Measurements from ENCODE around the gene GUCY1A2. TPM values are rescaled to one million over a fixed set of nuclear protein-coding genes. Genes with fewer than 3 reads are reported as not detected.
A peak's percentile ranks its signal among the peaks of the same experiment; 100 is the strongest.

Gene GUCY1A2
- total and polyA plus RNA-seq, 5 donors, result 0.43 to 9.0 (median 2.4) TPM

- H3K4me1 ChIP-seq (ENCODE audit: control insufficient read depth, insufficient read depth, low read length), result no peaks in the 10 kb centered on the region
- intact Hi-C loops (cut with DNase I), result loop anchor here in 3 of 4 donors (10.0 kb wide), 2 partner anchors 286 to 306 kb away; partner anchors contain the start of gene GUCY1A2 (in 2 of the 3)
- H3K9me3 ChIP-seq (ENCODE audit: control insufficient read depth, low read length), result no peaks in the 10 kb centered on the region
These were observed 289.4 kb downstream of the GUCY1A2 start for GRCh38 chr11:106728859-106729258.

GRCh38 chr11:106728379-106728778 is 289.9 kb downstream of the GUCY1A2 start:
- H3K9me3 ChIP-seq (ENCODE audit: control insufficient read depth, low read length), result no peaks in the 10 kb centered on the region
- no peaks in the 10 kb centered on the region for H3K27me3 ChIP-seq (ENCODE audit: control insufficient read depth, insufficient read depth)
- H3K4me1 ChIP-seq (ENCODE audit: control insufficient read depth, insufficient read depth, low read length), result no peaks in the 10 kb centered on the region
- ATAC-seq, result no peak
- WGBS, result 85% methylated on average over 1 of the region's 1 CpG
- no peak overlapping the region for H3K4me3 ChIP-seq (ENCODE audit: low read length)
- intact Hi-C loops (cut with DNase I), result loop anchor here in 3 of 4 donors (10.0 kb wide), 2 partner anchors 286 to 306 kb away; partner anchors contain the start of gene GUCY1A2 (in 2 of the 3)
- no peak for DNase-seq
- no peak overlapping the region for H3K27ac ChIP-seq (ENCODE audit: low read length)

More at GRCh38 chr11:106728859-106729258, 289.4 kb downstream of the GUCY1A2 start:
- Histone ChIP-seq H3K4me3 (ENCODE audit: low read length) (no peak overlapping the region), H3K27me3 (ENCODE audit: control insufficient read depth, insufficient read depth) (no peaks in the 10 kb centered on the region), H3K27ac (ENCODE audit: low read length) (no peak overlapping the region)
- DNase-seq (no peak), ATAC-seq (no peak)

- 41% methylated on average over 1 of the region's 1 CpG for WGBS
- DNase-seq (no peak), ATAC-seq (no peak)
- no peaks in the 10 kb centered on the region for H3K27me3 ChIP-seq (ENCODE audit: control insufficient read depth, insufficient read depth)
- no peak overlapping the region for H3K4me3 ChIP-seq (ENCODE audit: low read length)
- H3K9me3 ChIP-seq (ENCODE audit: control insufficient read depth, low read length), result no peaks in the 10 kb centered on the region
- H3K27ac ChIP-seq (ENCODE audit: low read length), result no peak overlapping the region
- intact Hi-C loops (cut with DNase I), result loop anchor here in 3 of 4 donors (10.0 kb wide), 2 partner anchors 288 to 308 kb away; partner anchors contain the start of gene GUCY1A2 (in 2 of the 3)
- no peaks in the 10 kb centered on the region for H3K4me1 ChIP-seq (ENCODE audit: control insufficient read depth, insufficient read depth, low read length)
These were observed 291.0 kb downstream of the GUCY1A2 start for GRCh38 chr11:106727256-106727655.

- no peaks in the 10 kb centered on the region for H3K4me1 ChIP-seq (ENCODE audit: control insufficient read depth, insufficient read depth, low read length)
- intact Hi-C loops (cut with DNase I), result loop anchor here in 3 of 4 donors (10.0 kb wide), 2 partner anchors 290 to 310 kb away; partner anchors contain the start of gene GUCY1A2 (in 2 of the 3)
- no peak overlapping the region for H3K4me3 ChIP-seq (ENCODE audit: low read length)
- 36% methylated on average over 5 of the region's 5 CpGs for WGBS
- no peak for DNase-seq
- H3K27ac ChIP-seq (ENCODE audit: low read length), result no peak overlapping the region
- ATAC-seq, result peak in 1 of 2 donors; percentile 16
- H3K9me3 ChIP-seq (ENCODE audit: control insufficient read depth, low read length), result no peaks in the 10 kb centered on the region
- no peaks in the 10 kb centered on the region for H3K27me3 ChIP-seq (ENCODE audit: control insufficient read depth, insufficient read depth)
These were observed 293.9 kb downstream of the GUCY1A2 start for GRCh38 chr11:106724293-106724892.

GRCh38 chr11:106723071-106723470 is 295.2 kb downstream of the GUCY1A2 start:
- intact Hi-C loops (cut with DNase I), result loop anchor here in 3 of 4 donors (10.0 kb wide), 2 partner anchors 292 to 312 kb away; partner anchors contain the start of gene GUCY1A2 (in 2 of the 3)
- WGBS, result 72% methylated on average over 3 of the region's 3 CpGs
- ATAC-seq, result no peak

GRCh38 chr11:106717222-106717621 is 301.1 kb downstream of the GUCY1A2 start:
- no peak overlapping the region for H3K4me3 ChIP-seq (ENCODE audit: low read length)
- no peaks in the 10 kb centered on the region for H3K27me3 ChIP-seq (ENCODE audit: control insufficient read depth, insufficient read depth)
- intact Hi-C loops (cut with DNase I), result no loop called here
- H3K9me3 ChIP-seq (ENCODE audit: control insufficient read depth, low read length), result no peaks in the 10 kb centered on the region
- no peak for DNase-seq
- no peaks in the 10 kb centered on the region for H3K4me1 ChIP-seq (ENCODE audit: control insufficient read depth, insufficient read depth, low read length)
- no peak for ATAC-seq
- 75% methylated on average over 2 of the region's 2 CpGs for WGBS
- no peak overlapping the region for H3K27ac ChIP-seq (ENCODE audit: low read length)

More at GRCh38 chr11:106723071-106723470, 295.2 kb downstream of the GUCY1A2 start:
- Histone ChIP-seq H3K4me1 (ENCODE audit: control insufficient read depth, insufficient read depth, low read length) (no peaks in the 10 kb centered on the region), H3K27me3 (ENCODE audit: control insufficient read depth, insufficient read depth) (no peaks in the 10 kb centered on the region), H3K4me3 (ENCODE audit: low read length) (no peak overlapping the region), H3K9me3 (ENCODE audit: control insufficient read depth, low read length) (no peaks in the 10 kb centered on the region), H3K27ac (ENCODE audit: low read length) (no peak overlapping the region)
- DNase-seq, result no peak

- Histone ChIP-seq H3K9me3 (ENCODE audit: control insufficient read depth, low read length) (no peaks in the 10 kb centered on the region), H3K27me3 (ENCODE audit: control insufficient read depth, insufficient read depth) (no peaks in the 10 kb centered on the region), H3K4me1 (ENCODE audit: control insufficient read depth, insufficient read depth, low read length) (no peaks in the 10 kb centered on the region), H3K27ac (ENCODE audit: low read length) (no peak overlapping the region), H3K4me3 (ENCODE audit: low read length) (no peak overlapping the region)
- ATAC-seq (no peak), DNase-seq (no peak)
- 56% methylated on average over 1 of the region's 1 CpG for WGBS
- intact Hi-C loops (cut with DNase I), result no loop called here
These were observed 304.1 kb downstream of the GUCY1A2 start for GRCh38 chr11:106714199-106714598.

- Histone ChIP-seq H3K27ac (ENCODE audit: low read length) (no peak overlapping the region), H3K9me3 (ENCODE audit: control insufficient read depth, low read length) (no peaks in the 10 kb centered on the region), H3K4me1 (ENCODE audit: control insufficient read depth, insufficient read depth, low read length) (no peaks in the 10 kb centered on the region), H3K4me3 (ENCODE audit: low read length) (no peak overlapping the region), H3K27me3 (ENCODE audit: control insufficient read depth, insufficient read depth) (no peaks in the 10 kb centered on the region)
- 77% methylated on average over 7 of the region's 7 CpGs for WGBS
- no peak for ATAC-seq
- intact Hi-C loops (cut with DNase I), result no loop called here
- DNase-seq, result no peak
These were observed 309.9 kb downstream of the GUCY1A2 start for GRCh38 chr11:106708348-106708747.

GRCh38 chr11:106706355-106706754 is 311.9 kb downstream of the GUCY1A2 start:
- H3K9me3 ChIP-seq (ENCODE audit: control insufficient read depth, low read length), result no peaks in the 10 kb centered on the region
- no peak overlapping the region for H3K4me3 ChIP-seq (ENCODE audit: low read length)
- H3K27ac ChIP-seq (ENCODE audit: low read length), result no peak overlapping the region
- H3K4me1 ChIP-seq (ENCODE audit: control insufficient read depth, insufficient read depth, low read length), result no peaks in the 10 kb centered on the region
- DNase-seq (no peak), ATAC-seq (no peak)
- intact Hi-C loops (cut with DNase I), result no loop called here
- no peaks in the 10 kb centered on the region for H3K27me3 ChIP-seq (ENCODE audit: control insufficient read depth, insufficient read depth)

- Histone ChIP-seq H3K4me1 (ENCODE audit: control insufficient read depth, insufficient read depth, low read length) (no peaks in the 10 kb centered on the region), H3K27me3 (ENCODE audit: control insufficient read depth, insufficient read depth) (no peaks in the 10 kb centered on the region), H3K27ac (ENCODE audit: low read length) (no peak overlapping the region), H3K9me3 (ENCODE audit: control insufficient read depth, low read length) (no peaks in the 10 kb centered on the region), H3K4me3 (ENCODE audit: low read length) (no peak overlapping the region)
- WGBS, result 70% methylated on average over 3 of the region's 3 CpGs
- DNase-seq, result no peak
- peak in 1 of 2 donors; percentile 36 for ATAC-seq
- intact Hi-C loops (cut with DNase I), result no loop called here
These were observed 315.5 kb downstream of the GUCY1A2 start for GRCh38 chr11:106702805-106703204.

- DNase-seq, result no peak
- H3K27me3 ChIP-seq (ENCODE audit: control insufficient read depth, insufficient read depth), result no peaks in the 10 kb centered on the region
- 74% methylated on average over 2 of the region's 2 CpGs for WGBS
These were observed 321.2 kb downstream of the GUCY1A2 start for GRCh38 chr11:106697058-106697457.

More at GRCh38 chr11:106697058-106697457, 321.2 kb downstream of the GUCY1A2 start:
- intact Hi-C loops (cut with DNase I), result no loop called here
- Histone ChIP-seq H3K4me1 (ENCODE audit: control insufficient read depth, insufficient read depth, low read length) (no peaks in the 10 kb centered on the region), H3K9me3 (ENCODE audit: control insufficient read depth, low read length) (no peaks in the 10 kb centered on the region), H3K4me3 (ENCODE audit: low read length) (no peak overlapping the region), H3K27ac (ENCODE audit: low read length) (no peak overlapping the region)
- no peak for ATAC-seq
